Suprapubic skin (tissue), 4 donors: ENCODE results near the gene WDR45B. TPM values are rescaled to one million over a fixed set of nuclear protein-coding genes. Genes with fewer than 3 reads are reported as not detected.

Source experiments
- DNase-seq, 2 donors: peaks; one replicate each; pipeline ENCODE4 v3.0.0-alpha.2; 2019; ENCODE audit warnings: low spot score in 2 of 2
- H3K27ac ChIP-seq: fragments of 200-600 bp; sonication (generic); one replicate; pipeline ENCODE4 v1.5.1; 2019
- H3K27me3 ChIP-seq: fragments of 200-600 bp; sonication (generic); one replicate; pipeline ENCODE4 v1.5.1; 2019
- H3K36me3 ChIP-seq: fragments of 200-600 bp; sonication (generic); one replicate; pipeline ENCODE4 v1.5.1; 2019
- H3K4me1 ChIP-seq: fragments of 200-600 bp; sonication (generic); one replicate; pipeline ENCODE4 v1.5.1; 2019
- H3K4me3 ChIP-seq: fragments of 200-600 bp; sonication (generic); one replicate; pipeline ENCODE4 v1.5.1; 2019; ENCODE audit warnings: mild to moderate bottlenecking
- H3K9me3 ChIP-seq: fragments of 200-600 bp; sonication (generic); one replicate; pipeline ENCODE4 v1.5.1; 2019
- EP300 ChIP-seq: sonication (generic); formaldehyde crosslinking; IDR thresholded peaks from one replicate; pipeline ENCODE4 v1.6.1; 2017; ENCODE audit warnings: antibody characterized with exemption
- POLR2A ChIP-seq, 2 donors: fragments of 450-650 bp; IDR thresholded peaks; one replicate each; pipeline ENCODE4 v1.6.1; 2017; ENCODE audit warnings: antibody characterized with exemption in 2 of 2, mild to moderate bottlenecking in 2 of 2, moderate library complexity in 2 of 2
- POLR2AphosphoS5 ChIP-seq, 3 donors: sonication (generic); formaldehyde crosslinking; IDR thresholded peaks; one replicate each; pipeline ENCODE4 v1.6.1; 2017; ENCODE audit warnings: antibody characterized with exemption in 3 of 3
- WGBS: methylation state at CpG from one replicate; pipeline ENCODE4 v1.1.5; 2018; 5-methylcytosine and 5-hydroxymethylcytosine counted together
- total RNA-seq, 4 donors: library from RNA; depleted of rRNA; stranded (reverse); fragments of >200 nt; gene quantifications; one replicate each; pipeline ENCODE4 v1.1.0, GENCODE V29; 2016
- TF ChIP-seq, protein P1 (sequence below), 2 donors: fragments of 200-600 bp in 1 of 2; fragments of 450-650 bp in 1 of 2; sonication (generic) in 1 of 2; IDR thresholded peaks; one replicate each; pipeline ENCODE4 v1.5.1; 2016 to 2019; ENCODE audit warnings: antibody characterized with exemption in 2 of 2, mild to moderate bottlenecking in 1 of 2, moderate library complexity in 1 of 2

Gene WDR45B
- total RNA-seq, 4 donors from 2014 or later = 70.1 to 96.8 (median 90.0) TPM

DNA sequence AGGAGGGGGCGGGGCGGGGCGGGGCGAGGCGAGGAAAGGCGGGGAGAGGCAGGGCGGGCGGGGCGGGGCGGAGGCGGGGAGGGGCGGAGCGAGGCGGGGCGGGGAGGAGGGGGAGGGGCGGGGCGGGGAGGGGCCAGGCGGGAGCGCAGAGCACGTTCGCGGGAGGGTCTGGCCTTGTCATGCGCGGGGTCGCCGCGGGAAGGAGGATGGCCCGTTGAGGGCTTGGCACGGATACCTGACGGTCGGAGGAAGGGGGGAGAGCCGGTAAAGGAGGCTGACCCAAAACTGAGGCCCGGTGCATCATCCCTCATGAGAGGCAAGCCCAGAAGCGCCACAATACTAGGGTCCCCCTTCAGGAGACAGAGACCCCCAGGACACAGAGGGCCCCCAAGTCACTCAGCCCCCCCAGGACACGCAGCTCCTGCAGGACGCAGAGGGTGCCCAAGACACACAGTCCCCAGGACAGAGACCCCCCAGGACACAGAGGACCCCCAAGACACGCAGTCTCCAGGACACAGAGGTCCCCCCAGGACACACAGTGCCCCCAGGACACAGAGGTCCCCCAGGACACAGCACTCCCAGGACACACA is 593 bp upstream of the WDR45B start:
- TF ChIP-seq POLR2AphosphoS5 (IDR thresholded peaks at IDR 0.05) (no peak), EP300 (no peak), POLR2A (IDR thresholded peaks at IDR 0.05) (no peak)
- Histone ChIP-seq H3K4me1 (peaks cover 30% of the 10 kb centered on the region), H3K36me3 (peaks cover 7% of the 10 kb centered on the region), H3K4me3 (peak overlapping the region; percentile 89), H3K27ac (peak overlapping the region; percentile 45), H3K27me3 (no peaks in the 10 kb centered on the region), H3K9me3 (no peaks in the 10 kb centered on the region)
- peak in 1 of 2 donors; percentile 84 for DNase-seq
- 0% methylated on average over 7 of the region's 37 CpGs for WGBS

DNA sequence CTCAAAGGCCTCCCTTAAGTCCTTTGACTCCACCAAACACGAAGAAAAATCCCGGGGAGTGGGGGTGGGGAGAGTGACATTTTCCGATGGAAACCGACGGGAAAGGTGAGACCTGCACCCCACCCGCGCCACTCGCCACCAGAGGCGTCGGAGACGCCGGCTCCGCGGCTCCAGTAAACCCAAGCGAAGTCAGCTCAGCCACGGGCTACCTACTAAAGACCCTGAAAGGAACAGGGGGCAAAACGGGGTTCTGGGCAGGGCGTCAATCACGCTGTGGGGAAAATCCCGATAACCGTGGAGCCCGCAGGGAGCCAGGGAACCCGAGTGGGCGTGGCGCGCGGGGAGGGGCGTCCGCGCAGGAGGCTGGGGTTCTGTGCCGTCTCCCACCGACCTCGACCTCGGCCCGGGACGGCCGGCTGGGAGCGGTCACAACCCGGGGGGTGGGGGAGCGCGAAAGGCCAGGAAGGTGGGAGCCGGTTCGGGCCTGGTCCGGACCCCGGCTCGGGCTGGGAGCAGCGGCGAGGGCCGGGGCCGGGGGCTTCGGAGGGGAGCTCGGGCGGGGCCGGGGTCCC is 565 bp downstream of the WDR45B start:
- TF ChIP-seq EP300 (no peak), POLR2AphosphoS5 (IDR thresholded peaks at IDR 0.05) (no peak), POLR2A (IDR thresholded peaks at IDR 0.05) (no peak)
- TF ChIP-seq, protein P1, sequence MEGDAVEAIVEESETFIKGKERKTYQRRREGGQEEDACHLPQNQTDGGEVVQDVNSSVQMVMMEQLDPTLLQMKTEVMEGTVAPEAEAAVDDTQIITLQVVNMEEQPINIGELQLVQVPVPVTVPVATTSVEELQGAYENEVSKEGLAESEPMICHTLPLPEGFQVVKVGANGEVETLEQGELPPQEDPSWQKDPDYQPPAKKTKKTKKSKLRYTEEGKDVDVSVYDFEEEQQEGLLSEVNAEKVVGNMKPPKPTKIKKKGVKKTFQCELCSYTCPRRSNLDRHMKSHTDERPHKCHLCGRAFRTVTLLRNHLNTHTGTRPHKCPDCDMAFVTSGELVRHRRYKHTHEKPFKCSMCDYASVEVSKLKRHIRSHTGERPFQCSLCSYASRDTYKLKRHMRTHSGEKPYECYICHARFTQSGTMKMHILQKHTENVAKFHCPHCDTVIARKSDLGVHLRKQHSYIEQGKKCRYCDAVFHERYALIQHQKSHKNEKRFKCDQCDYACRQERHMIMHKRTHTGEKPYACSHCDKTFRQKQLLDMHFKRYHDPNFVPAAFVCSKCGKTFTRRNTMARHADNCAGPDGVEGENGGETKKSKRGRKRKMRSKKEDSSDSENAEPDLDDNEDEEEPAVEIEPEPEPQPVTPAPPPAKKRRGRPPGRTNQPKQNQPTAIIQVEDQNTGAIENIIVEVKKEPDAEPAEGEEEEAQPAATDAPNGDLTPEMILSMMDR (IDR thresholded peaks at IDR 0.05) = no peak
- H3K4me1 ChIP-seq = peaks cover 30% of the 10 kb centered on the region
- peak in 1 of 2 donors; percentile 82 for DNase-seq

DNA sequence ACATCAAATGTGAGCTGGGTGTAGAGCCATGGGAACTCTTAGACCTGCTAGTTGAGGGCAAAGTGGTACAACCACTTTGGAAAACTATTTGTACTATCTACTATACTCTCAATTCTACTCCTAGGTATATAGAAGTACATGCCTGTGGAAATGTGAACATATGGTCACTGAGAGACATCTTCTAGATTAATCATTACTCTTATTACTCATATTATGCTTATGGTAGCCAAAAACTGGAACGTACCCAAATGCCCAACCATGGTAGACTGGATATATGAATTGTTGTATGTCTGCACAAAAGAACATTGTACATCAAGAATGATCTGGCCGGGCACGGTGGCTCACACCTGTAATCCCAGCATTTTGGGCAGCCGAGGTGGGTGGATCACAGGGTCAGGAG is 2.7 kb downstream of the WDR45B start:
- Histone ChIP-seq H3K27ac (no peak overlapping the region), H3K4me1 (peaks cover 32% of the 10 kb centered on the region), H3K27me3 (no peaks in the 10 kb centered on the region), H3K36me3 (peaks cover 36% of the 10 kb centered on the region), H3K4me3 (no peak overlapping the region), H3K9me3 (no peaks in the 10 kb centered on the region)
- no peak for DNase-seq
- 89% methylated on average over 4 of the region's 4 CpGs for WGBS
- no peak for TF ChIP-seq POLR2AphosphoS5 (IDR thresholded peaks at IDR 0.05)
- TF ChIP-seq, protein P1 (IDR thresholded peaks at IDR 0.05) = no peak
- no peak for TF ChIP-seq EP300
- TF ChIP-seq POLR2A (IDR thresholded peaks at IDR 0.05) = no peak

More for the DNA sequence above, 565 bp downstream of the WDR45B start:
- 0% methylated on average over 3 of the region's 54 CpGs for WGBS
- Histone ChIP-seq H3K27me3 (no peaks in the 10 kb centered on the region), H3K27ac (peak overlapping the region; percentile 93), H3K9me3 (no peaks in the 10 kb centered on the region), H3K36me3 (peaks cover 19% of the 10 kb centered on the region), H3K4me3 (peak overlapping the region; percentile 89)

DNA sequence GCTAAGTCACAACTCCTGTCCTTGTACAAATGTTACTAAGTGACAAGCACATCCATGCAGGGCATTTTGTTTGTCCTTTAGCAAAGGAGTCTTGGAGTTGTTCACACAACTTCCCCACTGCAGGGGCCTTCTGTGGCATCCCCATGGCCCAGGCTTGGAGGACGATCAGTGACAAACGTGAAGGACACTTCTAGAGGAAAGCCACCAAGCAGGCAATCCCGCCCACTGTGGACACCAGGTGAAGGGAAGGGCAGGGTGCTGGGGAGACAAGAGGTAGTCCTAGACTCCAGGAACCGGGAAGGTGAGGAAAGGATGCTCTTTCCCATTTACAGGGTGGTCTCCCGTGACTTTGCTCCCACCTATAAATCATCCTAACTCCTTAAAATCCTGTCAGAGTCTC is 4.1 kb downstream of the WDR45B start:
- no peak for TF ChIP-seq EP300
- TF ChIP-seq, protein P1 (IDR thresholded peaks at IDR 0.05) = no peak
- no peak for TF ChIP-seq POLR2AphosphoS5 (IDR thresholded peaks at IDR 0.05)
- TF ChIP-seq POLR2A (IDR thresholded peaks at IDR 0.05) = no peak
- Histone ChIP-seq H3K27ac (no peak overlapping the region), H3K4me3 (no peak overlapping the region), H3K27me3 (no peaks in the 10 kb centered on the region), H3K36me3 (peaks cover 47% of the 10 kb centered on the region), H3K4me1 (peaks cover 42% of the 10 kb centered on the region), H3K9me3 (no peaks in the 10 kb centered on the region)
- WGBS = 88% methylated on average over 5 of the region's 5 CpGs
- no peak for DNase-seq

DNA sequence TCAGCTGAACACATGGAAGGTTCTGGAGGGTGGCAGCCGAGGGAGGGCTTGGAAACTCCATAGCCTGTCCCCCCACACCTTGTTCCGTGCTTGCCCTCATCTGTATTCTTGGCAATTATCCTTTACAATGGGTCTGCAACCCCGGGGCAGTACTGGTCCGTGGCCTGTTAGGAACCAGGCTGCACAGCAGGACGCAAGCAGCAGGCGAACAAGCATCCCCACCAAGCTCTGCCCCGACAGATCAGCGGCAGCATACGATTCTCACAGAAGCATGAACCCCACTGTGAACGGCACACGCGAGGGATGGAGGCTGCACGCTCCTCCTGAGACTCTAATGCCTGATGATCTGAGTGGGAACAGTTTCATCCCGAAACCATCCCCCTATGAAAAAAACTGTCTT is 6.2 kb downstream of the WDR45B start:
- H3K36me3 ChIP-seq = peaks cover 54% of the 10 kb centered on the region
- WGBS = 90% methylated on average over 9 of the region's 14 CpGs

More for the DNA sequence above, 6.2 kb downstream of the WDR45B start:
- Histone ChIP-seq H3K27ac (no peak overlapping the region), H3K27me3 (no peaks in the 10 kb centered on the region), H3K4me1 (peaks cover 33% of the 10 kb centered on the region), H3K9me3 (no peaks in the 10 kb centered on the region), H3K4me3 (no peak overlapping the region)
- TF ChIP-seq POLR2AphosphoS5 (IDR thresholded peaks at IDR 0.05) (no peak), EP300 (no peak), POLR2A (IDR thresholded peaks at IDR 0.05) (no peak)
- TF ChIP-seq, protein P1 (IDR thresholded peaks at IDR 0.05) = no peak
- DNase-seq = no peak
